Stimulated activated CD4-positive, alpha-beta T cell treated with anti-CD3 and anti-CD28 coated beads, Interleukin-2, amount 100 ng/mL, for 24 hours (primary cell): ENCODE data around the gene CRP.
"Not testable (repeated sequence)": the region's sequence is repeated elsewhere in the genome, so short reads cannot be mapped to it uniquely, and the experiment has no call there.

Source experiments
- DNase-seq, 2 donors: peaks; one replicate each; pipeline ENCODE4 v3.0.0-alpha.2; 2020

Gene CRP, protein sequence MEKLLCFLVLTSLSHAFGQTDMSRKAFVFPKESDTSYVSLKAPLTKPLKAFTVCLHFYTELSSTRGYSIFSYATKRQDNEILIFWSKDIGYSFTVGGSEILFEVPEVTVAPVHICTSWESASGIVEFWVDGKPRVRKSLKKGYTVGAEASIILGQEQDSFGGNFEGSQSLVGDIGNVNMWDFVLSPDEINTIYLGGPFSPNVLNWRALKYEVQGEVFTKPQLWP

DNA sequence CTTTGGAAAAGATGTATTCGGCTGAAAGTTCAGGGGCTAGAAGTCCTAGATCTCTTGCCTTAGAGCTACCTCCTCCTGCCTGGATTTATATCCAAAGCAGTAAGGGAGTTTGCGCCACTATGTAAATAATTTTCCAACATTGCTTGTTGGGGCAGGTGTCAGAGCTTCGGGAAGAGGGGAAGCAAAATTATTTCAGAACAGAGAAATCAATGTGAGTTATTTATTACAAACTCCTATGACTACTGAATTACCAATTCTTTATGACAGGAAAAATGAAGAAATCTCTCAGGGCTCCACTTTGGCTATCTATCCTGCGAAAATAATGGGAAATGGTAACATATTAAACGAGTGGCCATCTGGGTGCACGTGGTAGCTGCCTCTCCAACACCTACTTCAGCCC, at the start of gene CRP:
TSS of gene CRP (minus strand) at position 61 of the 400 bp plus-strand sequence. CDS start 104 bp downstream, outside the sequence.
- no peak for DNase-seq

DNA sequence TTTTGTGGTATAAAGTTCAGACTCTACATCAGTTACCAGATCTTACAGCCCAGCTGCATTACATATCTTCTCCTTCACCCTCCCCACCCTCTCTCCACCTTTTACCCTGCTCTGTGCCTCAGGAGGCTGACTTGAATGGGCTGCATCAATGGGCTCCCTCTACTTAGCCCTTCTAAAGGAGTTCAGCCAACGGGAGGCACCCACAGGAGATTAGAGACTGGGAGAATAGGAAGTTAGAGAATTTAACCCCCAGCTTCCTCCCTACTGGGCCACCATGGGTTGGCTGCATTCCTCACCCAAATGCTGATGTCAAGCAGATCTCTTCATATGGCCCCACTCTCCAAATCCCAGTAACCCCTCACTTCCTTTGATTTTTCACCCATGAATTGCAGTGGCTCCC, 49.3 kb upstream of the CRP start:
- DNase-seq = no peak

DNA sequence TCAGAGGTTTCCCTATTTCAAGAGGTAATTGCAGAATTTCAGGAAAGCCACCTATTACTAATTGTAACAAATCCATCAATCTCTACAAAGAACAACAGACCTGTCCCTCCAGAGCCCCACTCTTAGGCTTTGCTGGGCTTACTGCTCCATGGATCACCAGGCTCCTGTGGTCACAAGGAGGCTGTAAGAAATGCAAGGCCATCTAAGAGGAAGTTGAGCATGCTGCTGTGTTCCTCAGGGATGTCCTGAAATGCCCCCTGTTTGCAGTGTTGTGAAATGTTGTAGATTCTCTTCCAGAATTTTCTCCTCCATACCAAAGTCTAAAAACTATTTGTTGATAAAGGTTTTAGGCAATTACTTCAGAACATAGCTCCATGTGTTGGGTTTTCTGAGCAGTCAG, 42.0 kb upstream of the CRP start:
- no peak for DNase-seq

DNA sequence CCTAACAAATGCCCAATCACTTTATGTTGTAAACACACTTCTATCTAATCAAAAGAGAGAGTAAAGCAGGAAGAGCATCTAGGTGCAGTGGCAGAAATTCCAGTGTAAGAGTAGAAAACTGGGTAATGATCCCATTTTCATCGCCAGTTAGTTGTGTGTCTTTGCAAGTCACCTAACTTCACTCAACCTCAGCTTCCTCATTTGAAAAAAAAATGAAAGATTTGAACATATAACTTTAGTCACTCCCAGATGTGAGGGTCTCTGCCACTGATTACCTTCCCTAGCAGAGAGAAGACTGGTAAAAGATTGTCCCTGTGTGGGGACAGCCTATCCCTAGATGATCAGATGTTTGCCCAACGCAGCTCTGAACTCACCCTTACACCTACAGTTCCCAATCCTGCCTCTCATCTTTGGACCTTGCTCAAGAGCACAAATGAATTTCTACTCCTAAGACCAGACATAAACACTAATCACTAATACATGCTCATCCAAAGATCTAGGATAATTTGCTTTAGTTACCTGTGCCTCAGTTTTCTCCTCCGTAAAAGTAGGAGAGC, 41.1 kb upstream of the CRP start:
- DNase-seq = no peak

DNA sequence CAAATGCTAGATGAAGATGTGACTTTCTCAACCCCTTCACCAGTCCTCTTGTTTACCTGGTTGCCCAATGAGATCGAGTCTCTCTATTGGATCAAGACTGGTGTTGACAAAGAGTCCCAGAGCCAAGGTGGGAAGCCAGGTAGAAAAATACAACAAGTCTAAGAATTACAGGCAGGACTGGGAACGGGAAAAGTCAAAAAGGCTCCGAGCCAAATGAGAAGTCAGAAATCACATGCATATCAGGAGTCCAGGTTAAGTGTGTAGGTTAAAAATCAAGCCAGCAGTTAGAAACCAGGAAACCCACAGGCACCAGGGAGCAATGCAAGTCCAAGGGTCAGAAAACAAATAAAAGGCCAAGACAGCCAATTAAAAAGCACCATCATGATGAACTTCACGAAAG, 39.0 kb upstream of the CRP start:
- no peak for DNase-seq

DNA sequence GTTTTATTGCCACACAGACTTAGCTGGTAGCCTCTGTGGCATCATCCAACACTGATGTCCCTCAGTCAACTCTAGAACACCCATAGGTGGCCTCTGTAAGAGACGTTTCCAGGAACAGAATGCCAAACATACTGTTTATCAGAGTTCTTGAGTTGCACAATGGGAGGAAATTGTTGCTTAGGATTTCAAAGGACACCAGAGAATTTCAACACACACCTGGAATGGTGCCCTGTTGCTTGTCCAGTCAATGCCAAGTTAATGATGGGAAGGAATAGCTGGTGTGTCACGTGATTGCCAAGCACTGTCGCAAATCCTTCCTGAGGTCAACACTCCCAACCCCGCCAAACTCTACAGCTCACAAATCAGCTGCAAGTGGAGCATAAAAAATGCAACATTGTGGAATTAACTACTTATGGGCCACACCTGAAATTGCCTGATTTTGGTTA, 37.8 kb upstream of the CRP start:
- no peak for DNase-seq

DNA sequence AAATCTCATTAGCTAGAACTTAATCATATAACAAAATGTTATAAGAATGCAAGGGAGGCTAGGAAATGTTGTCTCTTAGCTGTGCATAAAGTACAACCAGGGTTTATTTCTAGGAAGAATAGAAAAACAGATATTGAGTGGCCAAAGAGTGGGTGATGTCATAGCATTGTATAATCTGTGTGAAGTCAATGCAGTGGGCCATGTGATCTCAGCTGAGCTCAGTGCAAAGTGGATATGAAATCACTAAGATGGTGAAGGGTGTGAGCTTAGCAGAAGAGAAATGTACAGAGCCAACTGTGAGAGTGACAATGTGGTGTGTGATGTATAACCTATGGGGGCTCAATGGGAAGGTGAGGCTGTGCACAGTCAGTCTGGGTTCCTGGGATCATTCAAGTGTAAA, 36.6 kb upstream of the CRP start:
- no peak for DNase-seq

DNA sequence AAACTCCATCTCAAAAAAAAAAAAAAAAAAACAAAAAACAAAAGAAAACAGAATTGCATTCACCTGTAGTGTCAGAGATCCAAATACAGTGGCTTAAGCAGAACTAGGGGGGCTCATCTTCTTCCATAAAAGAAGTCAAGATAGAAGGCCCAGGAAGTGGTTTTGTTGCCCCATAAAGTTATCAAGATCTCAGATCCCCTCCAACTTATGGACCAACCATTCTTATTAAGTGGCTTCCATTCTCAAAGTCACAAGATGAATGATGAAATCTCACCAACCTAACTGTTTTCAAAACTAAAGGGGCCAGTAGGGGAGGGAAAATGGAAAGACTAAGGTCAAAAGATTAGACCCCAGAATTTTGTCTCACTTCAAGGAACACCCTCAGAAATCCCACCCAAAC, 36.2 kb upstream of the CRP start:
- DNase-seq = no peak

DNA sequence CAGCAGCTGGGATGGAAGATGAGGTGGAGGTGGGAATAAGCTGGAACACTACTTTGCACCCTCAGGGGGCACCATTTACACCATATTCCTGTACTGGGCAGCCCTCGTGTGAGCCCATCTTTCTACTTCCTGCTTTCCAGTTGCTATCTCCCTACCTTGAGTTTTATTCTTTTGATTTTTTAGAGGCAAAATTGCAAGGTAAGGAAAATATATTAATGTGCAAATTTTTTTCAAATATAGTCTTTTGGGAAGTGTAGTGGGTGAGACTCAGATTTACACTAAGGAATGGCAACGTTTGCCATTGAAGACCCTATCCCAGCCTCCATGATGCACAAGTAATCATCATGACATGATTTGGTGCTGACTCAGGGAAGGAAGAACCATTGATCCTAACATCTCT, 35.2 kb upstream of the CRP start:
- DNase-seq = no peak

DNA sequence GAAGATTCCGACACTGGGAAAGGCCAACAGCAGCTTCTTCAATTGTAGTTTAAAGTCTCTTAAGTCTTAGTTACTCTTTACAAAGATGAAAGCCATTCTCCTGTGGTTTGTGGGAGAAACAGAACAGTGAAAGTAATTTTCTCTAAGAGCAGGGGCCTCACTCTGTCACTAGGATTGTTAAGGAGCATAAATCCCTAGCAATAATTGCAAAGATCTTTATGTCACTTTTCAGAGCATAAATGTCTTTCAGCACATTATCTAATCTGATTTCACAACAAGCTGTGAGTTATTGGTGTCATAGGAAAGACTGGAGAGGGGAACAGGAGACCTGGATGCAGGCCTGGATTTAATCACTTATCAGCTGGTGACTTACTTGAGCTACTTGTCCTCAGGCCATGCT, 34.0 kb upstream of the CRP start:
- DNase-seq = no peak

DNA sequence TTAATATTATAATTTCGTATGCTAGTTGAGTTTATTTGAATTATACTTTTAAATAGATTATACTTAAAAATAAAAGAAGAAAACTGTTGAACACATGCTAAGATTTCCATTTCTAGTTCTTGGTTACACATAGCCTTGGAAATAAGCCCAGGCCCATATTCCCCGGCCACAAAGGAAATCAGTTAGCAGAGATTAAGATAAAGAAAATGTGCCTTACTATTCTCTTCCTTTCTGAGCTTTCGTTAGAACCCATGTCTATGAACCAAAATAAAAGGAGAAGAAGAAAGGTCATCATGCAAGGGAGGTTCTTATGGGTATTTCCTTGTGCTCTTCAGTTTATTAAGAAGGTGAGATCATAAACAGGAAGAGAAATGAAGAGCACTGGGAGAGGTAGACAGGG, 32.3 kb upstream of the CRP start:
- DNase-seq = no peak

DNA sequence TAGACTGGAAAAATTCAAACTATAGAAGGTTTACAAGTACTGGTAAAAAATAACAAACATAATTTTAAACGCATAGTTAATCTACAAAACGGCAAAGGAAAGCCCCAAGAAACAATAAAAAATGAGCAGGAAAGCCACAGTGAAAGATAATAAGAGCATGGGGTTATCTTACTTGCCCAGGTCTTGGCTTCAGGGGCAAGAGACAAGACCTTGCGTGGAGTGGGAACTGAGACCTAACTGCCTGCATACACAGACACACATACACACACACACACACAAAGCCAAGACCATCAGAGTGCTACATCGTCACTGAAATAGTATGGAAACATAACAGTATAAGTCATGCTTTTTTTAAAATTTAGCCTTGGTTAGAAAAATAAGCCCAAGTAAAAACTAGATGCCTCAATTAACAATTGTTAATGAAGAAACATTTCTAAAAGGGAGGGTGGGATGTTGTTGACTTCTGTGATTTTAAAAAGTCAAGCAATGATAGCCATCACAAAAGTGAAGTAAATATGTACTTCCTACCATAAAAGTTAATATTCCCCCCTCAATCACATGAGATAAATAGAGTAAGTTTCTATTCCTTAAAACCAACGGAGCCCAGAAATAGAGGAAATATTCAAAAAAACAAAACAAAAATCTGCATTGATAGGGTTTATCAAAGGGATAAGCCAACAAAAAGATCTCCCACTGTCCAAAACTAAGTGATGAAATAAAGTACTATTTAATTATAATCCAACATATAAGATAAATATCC, 29.4 kb upstream of the CRP start:
- DNase-seq = no peak

DNA sequence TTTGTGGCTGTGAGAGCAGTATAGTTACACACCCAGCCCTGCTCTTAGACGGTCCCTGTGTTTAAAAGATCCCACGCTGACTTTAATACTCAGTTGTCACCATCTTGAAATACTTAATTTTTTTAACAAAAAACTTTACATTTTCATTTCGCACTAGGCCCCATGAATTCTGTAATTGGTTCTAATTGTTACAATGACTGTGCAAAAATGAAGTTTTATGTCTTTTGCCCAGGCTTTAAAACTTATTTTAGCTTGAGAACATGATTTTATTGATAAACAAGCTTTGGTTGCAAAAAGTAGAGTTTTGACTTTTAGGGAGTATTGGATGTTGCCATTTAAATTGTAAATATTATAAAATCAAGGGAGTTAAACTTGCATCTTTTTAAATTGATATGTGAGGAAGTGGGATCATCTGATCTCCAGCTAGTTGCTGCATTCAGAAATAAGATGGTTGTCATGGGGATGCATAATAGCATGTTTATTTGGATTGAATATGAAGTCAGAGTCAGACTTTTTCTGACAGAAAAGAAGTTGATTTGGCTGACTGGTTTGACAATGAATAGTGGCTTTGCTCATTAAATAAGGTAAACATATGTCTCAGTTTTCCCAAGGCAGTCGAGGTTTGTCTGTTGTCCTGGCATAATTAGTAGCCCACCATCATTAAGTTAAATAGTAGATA, 23.0 kb upstream of the CRP start:
- no peak for DNase-seq

DNA sequence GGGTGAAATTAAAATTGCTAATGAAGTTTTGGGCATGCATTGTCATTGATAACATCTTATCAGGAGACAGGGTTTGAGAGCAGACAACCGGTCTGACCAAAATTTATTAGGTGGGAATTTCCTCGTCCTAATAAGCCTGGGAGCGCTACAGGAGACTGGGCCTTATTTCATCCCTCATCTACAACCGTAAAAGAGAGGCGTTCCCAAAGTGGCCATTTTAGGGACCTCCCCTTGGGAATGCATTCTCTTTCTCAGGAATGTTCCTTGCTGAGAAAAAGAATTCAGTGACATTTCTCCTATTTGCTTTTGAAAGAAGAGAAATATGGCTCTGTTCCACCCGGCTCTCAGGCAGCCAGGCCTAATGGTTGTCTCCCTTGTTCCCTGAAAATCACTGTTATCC, 8.8 kb upstream of the CRP start:
- DNase-seq = not testable (repeated sequence)

DNA sequence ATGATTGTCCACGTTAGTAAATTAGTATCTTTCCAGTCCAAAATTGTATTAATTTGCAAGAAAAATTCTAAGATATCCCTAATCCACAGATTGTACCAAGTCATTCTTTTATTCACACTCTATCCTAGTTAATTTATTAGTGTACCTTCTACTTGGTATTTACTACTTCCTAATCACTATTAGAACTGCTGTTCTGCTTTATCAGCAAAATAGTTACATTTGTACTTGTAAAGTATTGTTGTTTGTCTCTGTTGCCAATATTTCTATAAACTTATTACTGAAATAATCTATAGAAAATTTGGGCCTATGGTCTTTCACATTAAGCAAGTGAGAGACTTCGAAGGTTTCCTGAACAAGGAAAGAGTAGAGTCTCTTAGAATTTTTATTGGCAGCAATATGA, 5.6 kb upstream of the CRP start:
- no peak for DNase-seq

DNA sequence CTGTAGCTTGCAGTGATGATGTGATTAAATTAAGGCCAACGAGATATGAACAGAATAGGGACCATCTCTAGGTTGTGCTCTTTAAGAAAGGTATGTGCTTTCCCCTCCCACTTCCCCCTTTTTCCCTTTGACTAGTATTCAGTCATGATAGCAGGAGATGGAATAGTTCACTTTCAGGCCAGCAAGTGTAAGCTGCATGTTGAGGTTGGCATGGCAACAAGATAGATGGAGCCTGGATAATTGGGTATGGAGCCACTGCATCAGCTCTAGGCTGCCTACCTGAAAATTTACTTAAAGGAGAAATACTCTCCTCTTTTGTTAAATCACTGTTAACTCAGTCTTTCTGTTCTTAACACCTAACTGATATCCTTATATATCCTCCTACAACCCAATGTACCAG, 1.5 kb upstream of the CRP start:
- DNase-seq = no peak

DNA sequence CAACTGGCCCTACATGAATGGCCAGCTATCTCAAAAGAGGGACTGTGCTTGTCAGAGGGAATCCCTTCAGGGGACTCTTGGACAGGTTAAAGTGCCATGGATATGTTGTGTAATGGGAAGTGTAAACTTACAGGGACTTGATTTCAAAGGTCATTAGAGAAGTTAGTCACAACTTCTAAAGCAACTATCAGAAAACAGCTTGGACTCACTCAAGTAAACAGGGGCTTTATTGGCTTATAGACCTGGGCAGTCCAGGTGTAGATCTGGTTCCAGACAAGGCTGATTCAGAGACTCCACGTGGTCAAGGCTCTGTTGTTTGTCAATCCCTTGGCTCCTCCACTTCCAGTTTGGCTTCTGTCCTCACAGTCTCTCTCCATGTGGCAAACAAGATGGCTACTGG, 2.3 kb downstream of the CRP start:
- no peak for DNase-seq

DNA sequence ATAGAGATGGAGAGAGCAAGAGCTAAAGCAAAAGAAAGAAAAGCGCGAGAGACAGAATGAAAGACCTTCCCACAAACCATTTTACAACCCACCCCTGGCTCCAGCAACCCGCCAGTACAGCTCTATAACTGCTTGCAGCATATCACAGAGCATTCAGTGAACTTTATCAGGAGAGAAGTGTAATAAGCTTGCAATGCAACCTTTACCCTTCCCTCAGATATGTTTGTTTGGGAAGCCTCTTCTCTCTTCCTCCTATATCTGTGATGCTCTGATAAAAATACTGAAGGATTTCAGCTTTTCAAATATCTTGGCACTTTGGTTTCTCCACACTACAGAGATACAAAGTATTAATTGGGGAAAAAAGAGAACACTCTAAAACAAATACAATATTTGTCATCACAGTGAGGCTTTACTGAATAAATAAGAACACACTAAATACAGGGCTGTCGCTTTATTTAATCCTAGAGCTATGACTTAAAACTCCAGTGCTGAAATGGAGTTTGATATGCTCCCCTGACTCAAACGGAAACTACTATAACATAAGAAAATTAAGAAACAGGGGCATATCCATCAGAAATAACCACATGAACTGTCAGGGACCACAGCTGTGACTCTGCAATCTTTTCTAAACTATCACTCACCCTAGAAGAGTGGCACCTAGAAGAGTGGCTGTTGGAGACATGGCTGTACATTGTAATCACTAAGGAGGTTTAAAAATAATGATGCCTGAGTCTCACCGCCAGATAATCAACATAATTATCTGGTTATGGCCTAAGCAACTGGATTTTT, 6.7 kb downstream of the CRP start:
- DNase-seq = no peak

DNA sequence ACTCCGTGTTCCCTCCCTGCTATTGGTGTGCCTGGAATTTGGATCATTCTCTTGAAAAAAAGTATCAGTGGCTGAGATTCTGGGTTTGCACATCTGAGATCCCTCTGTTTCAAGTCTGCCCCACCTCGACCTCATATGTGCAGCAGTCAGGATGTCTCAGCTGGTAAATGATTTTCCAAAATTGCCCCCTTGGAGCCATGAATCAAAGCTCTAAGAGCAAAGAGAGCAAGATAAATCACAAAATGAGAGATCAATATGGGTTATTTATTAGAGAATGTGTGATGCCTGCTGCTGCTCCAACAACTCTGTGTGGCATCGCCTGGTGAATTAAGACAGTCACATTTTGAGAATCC, 8.5 kb downstream of the CRP start:
- no peak for DNase-seq

DNA sequence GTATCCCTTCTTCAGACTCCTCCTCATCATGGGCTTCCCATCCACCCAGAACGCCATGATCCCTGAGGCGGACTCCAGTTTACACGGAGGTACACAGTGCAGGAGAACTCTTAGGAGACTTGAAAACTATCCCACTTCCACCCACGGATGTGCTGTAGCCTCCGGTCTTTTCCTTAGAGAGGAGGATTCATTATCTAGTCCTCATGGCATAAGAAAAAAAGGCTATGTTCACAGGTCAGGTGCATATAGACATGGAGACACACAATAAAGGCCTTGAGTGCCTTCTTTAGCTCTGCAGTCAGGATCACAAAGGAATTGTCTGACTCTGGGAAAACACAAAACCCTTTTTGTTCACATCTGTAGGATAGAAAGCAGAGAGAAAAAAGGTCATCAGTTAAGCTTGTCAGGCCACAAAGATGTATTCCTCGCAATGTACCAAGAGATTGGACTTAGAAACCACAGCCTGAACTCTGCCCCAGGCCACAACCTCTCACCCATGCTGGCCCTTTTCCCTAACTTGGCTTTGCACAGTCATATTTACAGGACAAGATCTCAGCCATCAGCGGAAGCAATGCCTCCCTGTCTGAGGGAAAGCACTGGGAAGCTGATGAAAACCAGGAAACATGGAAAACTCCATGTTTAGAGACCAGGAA, 9.0 kb downstream of the CRP start:
- DNase-seq = no peak

DNA sequence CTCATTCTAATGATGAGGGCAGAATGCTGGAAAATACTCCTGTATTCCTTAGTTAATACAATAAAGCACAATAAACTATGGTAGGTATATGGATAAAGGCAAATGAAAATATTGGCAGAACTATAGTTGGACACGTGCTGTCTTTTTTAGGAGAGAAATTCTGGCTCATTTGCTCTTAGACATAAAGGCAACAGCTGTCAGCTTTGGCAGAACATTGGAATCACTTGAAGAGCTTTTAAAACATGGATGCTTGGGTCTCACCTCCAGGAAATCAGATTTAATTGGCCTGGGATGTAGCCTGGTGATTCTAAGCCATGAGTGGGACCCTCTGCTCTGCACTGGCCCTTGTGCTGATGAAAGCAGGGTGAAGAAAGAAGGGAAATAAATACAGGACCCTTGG, 9.9 kb downstream of the CRP start:
- DNase-seq = no peak

DNA sequence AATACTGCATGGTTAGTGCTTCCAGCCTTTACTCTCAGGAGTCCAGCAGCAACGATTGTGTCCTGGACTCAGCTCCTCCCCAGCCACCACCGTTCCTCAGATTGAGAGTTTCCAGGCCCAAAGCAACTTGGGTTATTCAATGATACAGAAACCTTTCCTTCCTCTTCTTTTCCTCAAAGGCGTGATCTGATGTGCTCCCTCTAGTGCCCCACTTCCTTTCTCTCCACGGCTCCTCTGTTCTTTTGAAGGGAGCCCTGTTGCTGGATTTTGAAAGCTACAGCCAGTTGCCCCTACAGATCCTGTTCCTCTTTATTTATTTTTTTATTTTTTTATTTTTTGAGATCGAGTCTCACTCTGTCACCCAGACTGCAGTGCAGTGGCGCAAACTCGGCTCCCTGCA, 14.1 kb downstream of the CRP start:
- DNase-seq = no peak

DNA sequence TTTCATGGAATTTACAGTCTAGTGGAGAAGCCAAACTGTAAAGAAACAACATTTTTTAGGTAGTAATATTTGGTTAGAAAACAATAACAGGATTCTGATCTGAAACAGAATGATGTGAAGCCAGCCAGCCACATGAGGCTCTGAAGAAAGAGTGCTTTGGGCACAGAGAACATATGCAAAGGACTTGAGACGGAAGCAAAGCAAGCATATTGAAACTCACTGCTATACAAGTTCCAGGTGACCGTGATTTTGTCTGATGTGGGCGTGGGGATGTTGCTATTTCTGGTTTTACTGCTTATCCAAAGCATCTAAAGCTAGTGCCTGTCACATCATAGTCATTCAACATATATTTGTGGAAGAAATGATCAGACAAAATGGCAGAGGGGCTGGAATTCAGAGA, 14.7 kb downstream of the CRP start:
- DNase-seq = no peak
